HG03558 (cell line): Measurements from ENCODE around the gene CBFA2T3.
"Not testable (repeated sequence)": the region's sequence is repeated elsewhere in the genome, so short reads cannot be mapped to it uniquely, and the experiment has no call there.

Source experiments
- ATAC-seq: cut with Tn5 transposase; IDR thresholded peaks from one replicate; pipeline ENCODE4 v1.9.1; 2021; ENCODE audit warnings: moderate number of reproducible peaks; ENCODE audit not compliant: unreplicated experiment; ENCODE audit errors: extremely low read depth

Gene CBFA2T3

DNA sequence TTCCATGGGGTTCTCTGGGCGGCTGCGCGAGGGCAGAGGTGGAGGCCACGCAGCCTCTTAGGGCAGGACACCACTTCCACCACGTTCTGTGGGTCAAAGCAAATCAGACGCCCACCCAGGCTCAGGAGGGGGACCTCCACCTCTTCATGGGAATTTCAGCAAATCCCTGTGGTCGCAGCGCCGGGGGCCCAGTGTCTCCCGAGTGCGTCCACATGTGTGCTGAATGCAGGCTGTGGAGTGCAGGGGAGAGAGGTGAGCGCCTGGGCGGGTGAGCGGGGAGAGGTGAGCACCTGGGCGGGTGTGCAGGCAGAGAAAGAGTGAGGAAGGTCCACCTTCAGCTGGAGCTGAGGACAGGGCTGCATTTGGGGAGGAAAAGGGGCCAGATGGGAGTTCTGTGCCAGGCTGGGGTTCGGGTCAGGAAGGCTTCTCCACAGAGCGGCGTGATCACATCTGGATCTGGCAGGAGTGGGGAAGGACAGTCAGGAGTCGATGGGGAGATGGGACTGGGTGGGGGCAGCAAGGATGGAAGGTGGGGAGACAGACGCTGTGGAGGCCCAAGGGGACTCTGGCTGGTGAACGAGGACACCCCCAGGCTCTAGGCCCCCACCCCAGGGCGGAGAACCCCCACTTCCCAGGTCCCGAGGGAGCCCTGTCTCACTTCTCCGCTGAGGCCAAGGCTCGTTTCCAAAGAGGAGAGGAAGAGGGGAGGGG is 36.8 kb upstream of the CBFA2T3 start:
- no peak for ATAC-seq

GRCh38 chr16:89013111-89013510 is 36.1 kb upstream of the CBFA2T3 start:
- no peak for ATAC-seq

GRCh38 chr16:89012622-89012995 is 35.6 kb upstream of the CBFA2T3 start:
- ATAC-seq, result no peak

- no peak for ATAC-seq
These were observed 35.1 kb upstream of the CBFA2T3 start for GRCh38 chr16:89011909-89012621.

DNA sequence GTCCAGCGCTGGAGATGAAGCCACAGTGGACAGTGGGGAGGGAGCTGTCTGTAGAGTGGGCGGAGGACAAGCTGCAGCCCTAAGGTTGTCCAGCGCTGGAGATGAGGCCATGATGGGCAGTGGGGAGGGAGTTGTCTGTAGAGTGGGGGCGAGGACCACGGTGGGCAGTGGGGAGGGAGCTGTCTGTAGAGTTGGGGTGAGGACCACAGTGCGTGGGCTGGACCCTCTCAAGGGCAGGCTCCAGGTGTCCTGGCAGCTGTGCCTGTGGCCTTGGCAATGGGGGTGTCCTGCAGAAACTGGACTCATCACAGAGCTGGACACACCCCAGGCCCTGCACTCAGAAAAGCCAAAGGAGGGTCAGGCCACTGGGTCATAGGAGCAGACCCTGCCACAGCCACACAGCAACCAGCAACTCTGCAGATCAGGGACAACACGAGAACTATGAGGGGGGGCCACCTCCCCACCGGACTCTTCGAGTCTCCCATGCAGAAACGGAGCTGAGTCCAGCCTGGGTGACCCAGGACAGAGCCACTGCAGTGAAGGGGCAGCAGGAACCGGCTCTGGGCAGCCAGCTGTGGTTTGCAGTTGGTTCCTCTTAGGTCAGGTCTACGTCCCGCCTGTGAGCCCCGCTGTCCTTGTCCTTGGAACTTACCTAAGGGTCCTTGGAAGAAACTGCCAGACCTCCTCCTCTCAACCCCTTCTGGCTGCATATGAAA is 33.4 kb upstream of the CBFA2T3 start:
- no peak for ATAC-seq

GRCh38 chr16:89009343-89010209 is 32.6 kb upstream of the CBFA2T3 start:
- ATAC-seq, result no peak

DNA sequence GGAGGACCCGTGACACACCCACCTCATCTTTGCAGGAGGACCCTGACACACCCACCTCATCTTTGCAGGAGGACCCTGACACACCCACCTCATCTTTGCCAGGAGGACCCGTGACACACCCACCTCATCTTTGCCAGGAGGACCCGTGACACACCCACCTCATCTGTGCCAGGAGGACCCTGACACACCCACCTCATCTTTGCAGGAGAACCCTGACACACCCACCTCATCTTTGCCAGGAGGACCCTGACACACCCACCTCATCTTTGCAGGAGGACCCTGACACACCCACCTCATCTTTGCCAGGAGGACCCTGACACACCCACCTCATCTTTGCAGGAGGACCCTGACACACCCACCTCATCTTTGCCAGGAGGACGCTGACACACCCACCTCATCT is 31.8 kb upstream of the CBFA2T3 start:
- not testable (repeated sequence) for ATAC-seq

DNA sequence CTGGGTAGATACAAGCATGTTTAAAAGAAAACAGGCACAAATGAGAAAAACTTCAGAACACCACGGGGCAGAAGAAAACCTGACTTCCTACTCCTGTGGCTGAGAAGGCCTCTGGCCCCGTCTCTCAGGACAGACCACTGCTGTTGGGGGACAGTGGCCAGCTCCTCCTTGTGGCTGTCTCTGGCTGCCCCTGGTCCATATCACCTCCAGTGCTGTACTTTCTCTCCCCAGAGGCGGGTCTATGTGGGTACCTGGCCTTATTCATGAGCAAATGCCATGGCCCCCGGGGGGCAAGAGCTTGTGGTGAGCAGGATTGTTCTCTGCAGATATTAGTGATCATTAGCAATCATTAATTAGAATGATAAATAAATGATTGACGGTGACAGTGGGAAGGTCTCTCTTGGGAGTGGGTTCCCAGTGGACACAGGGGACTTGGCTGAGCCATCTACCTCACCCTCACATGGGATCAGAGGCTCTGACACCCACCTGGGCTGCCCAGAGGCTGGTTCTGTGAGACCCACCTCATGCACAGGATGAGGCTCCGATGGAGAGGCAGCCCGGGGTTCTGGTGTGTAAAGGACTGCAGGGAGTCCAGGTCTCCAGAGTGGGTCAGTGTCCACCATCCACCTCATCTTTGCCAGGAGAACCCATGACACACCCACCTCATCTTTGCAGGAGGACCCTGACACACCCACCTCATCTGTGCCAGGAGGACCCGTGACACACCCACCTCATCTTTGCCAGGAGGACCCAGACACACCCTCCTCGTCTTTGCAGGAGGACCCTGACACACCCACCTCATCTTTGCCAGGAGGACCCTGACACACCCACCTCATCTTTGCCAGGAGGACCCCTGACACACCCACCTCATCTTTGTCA is 30.6 kb upstream of the CBFA2T3 start:
- no peak for ATAC-seq

- ATAC-seq, result no peak
These were observed 29.2 kb upstream of the CBFA2T3 start for GRCh38 chr16:89006036-89006752.

DNA sequence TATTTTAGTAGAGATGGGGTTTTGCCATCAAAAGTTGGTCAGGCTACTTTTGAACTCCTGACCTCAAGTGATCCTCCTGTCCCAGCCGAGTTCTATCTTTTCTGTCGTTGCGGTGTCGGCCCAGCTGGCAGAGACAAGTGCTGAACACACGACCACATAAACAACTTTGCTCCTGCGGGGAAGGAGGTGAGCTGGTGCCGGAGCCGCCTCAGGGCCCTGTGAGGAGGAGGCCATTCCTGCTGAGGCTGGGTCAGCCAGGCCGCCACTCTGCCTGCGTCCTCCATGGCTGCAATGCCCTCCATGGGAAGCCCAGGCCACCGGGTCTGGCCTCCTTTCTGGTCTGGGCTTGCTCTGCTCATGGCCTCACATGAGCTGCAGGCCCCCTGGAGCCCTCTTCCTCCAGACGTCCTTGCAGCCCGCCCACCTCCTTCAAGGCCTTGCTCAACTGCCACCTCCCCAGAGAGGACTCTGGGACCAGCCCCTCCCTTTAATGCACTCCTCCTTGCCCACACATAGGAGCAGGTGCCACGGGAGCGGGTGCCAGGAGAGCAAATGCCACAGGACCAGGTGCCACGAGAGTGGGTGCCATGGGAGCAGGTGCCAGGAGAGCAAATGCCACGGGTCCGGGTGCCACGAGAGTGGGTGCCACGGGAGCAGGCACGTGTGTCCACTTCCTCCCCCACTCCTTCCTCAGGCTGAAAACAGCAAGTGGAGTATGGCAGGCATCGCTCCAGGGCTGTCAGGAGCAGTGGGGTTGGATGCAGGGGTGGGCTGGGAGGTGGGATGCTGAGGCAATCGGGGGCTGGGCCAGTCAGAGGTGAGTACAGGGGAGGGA is 28.4 kb upstream of the CBFA2T3 start:
- ATAC-seq, result no peak

DNA sequence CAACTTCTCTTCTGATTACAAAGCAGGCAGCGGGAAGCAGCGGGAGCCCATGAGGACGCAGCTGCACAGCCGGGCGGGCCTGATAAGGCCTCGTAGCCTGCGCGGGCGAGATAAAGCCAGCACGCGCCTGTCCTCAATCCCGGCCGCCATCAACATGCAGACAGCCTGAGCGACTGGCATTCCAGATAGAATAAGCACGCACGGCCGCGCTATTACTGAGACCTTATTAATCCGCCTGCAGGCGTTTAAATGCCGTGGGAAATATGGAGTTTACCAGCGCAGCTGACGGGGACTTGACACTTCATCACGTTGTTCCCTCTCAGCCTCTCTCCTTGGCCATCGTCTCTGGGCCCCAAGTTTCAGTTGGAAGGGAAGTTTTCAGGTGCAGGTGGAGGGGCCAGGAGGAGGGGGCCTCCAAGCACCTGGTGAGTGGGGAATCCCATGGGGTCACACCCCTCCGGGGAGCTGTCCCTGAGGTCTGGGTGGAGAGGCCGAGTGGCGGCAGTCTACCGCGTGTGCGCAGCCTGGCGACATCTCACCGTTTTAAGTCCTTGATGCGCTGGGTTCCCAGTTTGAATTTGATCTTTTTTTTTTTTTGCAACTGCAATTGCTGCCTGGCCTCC is 27.3 kb upstream of the CBFA2T3 start:
- ATAC-seq, result no peak

DNA sequence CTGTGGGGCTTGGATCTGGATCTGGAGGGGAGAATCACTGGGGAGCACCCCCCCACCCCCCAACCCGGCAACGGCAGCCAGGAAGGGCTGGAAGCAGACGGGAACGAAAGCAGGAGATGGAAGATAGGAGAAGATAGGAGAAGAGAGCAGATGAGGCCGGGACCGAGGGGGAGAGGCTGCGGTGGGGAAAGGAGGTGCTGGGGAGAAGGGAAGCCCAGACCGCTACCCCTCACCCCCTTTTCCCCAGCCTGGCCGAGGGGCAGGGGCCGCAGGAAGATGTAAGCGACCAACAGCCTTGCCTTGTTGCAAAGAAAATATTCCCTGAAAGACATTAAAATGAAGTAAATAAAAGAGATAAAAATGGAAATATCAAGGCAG is 26.8 kb upstream of the CBFA2T3 start:
- no peak for ATAC-seq

GRCh38 chr16:89002851-89003830 is 26.1 kb upstream of the CBFA2T3 start:
- ATAC-seq, result no peak

DNA sequence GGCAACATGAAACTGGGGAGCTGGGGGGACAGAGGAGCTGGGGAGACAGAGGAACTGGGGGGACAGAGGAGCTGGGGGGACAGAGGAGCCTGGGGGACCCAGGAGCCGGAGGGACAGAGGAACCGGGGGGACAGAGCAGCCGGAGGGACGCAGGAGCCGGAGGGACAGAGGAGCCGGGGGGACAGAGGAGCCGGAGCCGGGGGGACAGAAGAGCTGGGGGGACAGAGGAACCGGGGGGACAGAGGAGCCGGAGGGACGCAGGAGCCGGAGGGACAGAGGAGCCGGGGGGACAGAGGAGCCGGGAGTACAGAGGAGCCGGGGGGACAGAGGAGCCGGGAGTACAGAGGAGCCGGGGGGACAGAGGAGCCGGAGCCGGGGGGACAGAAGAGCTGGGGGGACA is 25.1 kb upstream of the CBFA2T3 start:
- ATAC-seq, result not testable (repeated sequence)

DNA sequence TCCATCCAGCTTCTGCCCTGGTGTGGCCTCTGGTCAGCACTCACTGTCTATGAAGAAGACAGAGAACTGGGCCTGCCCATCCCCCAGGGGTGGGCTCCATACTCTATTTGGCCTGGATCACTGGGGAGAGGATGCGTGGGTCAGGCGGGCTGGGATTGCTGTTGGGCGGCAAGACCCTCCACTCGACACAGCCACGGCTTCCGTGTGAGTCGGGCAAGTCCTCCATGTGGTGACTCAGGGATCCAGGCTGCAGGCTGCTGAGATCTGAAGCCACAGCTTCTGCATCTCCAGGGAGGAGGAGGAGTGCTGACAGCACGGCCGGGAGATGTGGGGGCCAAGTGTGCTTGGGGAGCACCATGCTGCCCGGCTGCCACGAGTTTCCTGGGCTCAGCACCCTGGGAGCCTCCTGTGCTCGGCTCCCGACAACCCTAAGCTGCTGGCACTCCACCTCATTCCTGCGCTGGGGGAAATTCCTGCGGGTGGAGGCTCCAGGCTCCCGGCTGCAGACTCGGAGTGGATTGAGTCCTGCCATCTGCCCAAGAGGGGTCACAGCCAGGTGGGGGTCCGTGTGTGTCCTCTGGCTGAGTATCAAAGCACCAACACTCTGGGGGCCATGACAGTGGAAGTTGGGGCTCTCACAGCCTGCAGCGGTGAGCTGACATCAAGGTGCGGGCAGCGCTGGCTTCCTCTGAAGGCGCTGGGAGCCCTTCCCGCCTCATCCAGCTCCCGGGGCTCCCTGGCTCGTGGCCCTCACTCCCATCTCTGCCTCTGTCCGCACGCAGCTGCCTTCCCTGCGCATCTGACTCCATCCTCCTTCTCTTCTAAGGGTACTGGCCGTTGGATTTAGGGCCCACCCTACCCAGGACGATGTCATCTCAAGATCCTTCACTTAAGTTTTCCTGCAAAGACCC is 24.4 kb upstream of the CBFA2T3 start:
- ATAC-seq, result no peak
